Measurements from ENCODE around the gene CYP4V2. TPM values are rescaled to one million over a fixed set of nuclear protein-coding genes. Genes with fewer than 3 reads are reported as not detected.
"Not testable (repeated sequence)": the region's sequence is repeated elsewhere in the genome, so short reads cannot be mapped to it uniquely, and the experiment has no call there.

Gene CYP4V2
- total and polyA plus RNA-seq, 2 experiments from 2014 or later: 12.2 to 24.6 TPM

- Histone ChIP-seq H3K27ac (no peak overlapping the region), H3K4me2 (no peak overlapping the region), H3K27me3 (no peaks in the 10 kb centered on the region), H3K4me3 (no peak overlapping the region), H4K20me1 (ENCODE audit: insufficient read depth, poor library complexity, severe bottlenecking) (no peaks in the 10 kb centered on the region), H3K9me2 (replicated peaks; ENCODE audit: insufficient read depth) (no peaks in the 10 kb centered on the region), H3K4me1 (ENCODE audit: insufficient read depth) (no peaks in the 10 kb centered on the region), H3K36me3 (replicated peaks; ENCODE audit: insufficient read depth, low read depth) (no peaks in the 10 kb centered on the region), H2AFZ (no peak overlapping the region), H3K79me2 (no peaks in the 10 kb centered on the region), H3K9me3 (ENCODE audit: low read depth) (no peaks in the 10 kb centered on the region)
- no peak for DNase-seq (ENCODE audit: low spot score)
- no peak for TF ChIP-seq EZH2 (IDR thresholded peaks at IDR 0.05; ENCODE audit: borderline replicate concordance)
- TF ChIP-seq EZH2phosphoT487 (IDR thresholded peaks at IDR 0.05; ENCODE audit: low read depth, severe bottlenecking, unreplicated experiment): no peak
- TF ChIP-seq CTCF (IDR thresholded peaks at IDR 0.05; ENCODE audit: poor library complexity): no peak
- 72% methylated on average over 7 of the region's 7 CpGs for WGBS (ENCODE audit: low lambda C conversion rate, missing lambda C conversion rate)
These were observed 49.6 kb downstream of the CYP4V2 start for GRCh38 chr4:186240848-186241491.

DNA sequence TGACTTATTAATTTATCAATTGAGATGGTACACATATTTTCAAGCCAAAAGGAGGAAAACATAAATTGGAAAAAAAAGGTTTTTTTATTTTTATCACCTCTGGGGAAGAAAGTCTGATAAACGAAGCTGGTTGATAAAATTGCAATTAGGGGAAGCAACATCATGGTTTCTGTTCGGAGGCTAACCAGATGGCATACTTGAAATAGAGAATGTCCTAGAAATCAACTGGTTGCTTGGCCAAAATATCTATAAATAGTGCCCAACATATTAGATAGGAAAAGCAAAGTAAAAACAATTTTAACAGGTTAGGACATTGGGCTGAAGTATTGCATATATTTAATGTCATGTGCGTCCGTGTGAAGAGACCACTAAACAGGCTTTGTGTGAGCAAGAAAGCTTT is 50.2 kb downstream of the CYP4V2 start:
- WGBS (ENCODE audit: low lambda C conversion rate, missing lambda C conversion rate): 69% methylated on average over 4 of the region's 4 CpGs
- no peak for DNase-seq (ENCODE audit: low spot score)
- Histone ChIP-seq H3K27ac (no peak overlapping the region), H3K4me1 (ENCODE audit: insufficient read depth) (no peaks in the 10 kb centered on the region), H3K9me2 (replicated peaks; ENCODE audit: insufficient read depth) (no peaks in the 10 kb centered on the region), H3K4me3 (no peak overlapping the region), H3K36me3 (replicated peaks; ENCODE audit: insufficient read depth, low read depth) (no peaks in the 10 kb centered on the region), H4K20me1 (ENCODE audit: insufficient read depth, poor library complexity, severe bottlenecking) (no peaks in the 10 kb centered on the region), H3K4me2 (no peak overlapping the region), H3K9me3 (ENCODE audit: low read depth) (no peaks in the 10 kb centered on the region), H3K27me3 (no peaks in the 10 kb centered on the region), H3K79me2 (no peaks in the 10 kb centered on the region), H2AFZ (no peak overlapping the region)
- TF ChIP-seq EZH2phosphoT487 (IDR thresholded peaks at IDR 0.05; ENCODE audit: low read depth, severe bottlenecking, unreplicated experiment) (no peak), CTCF (IDR thresholded peaks at IDR 0.05; ENCODE audit: poor library complexity) (no peak), EZH2 (IDR thresholded peaks at IDR 0.05; ENCODE audit: borderline replicate concordance) (no peak)

DNA sequence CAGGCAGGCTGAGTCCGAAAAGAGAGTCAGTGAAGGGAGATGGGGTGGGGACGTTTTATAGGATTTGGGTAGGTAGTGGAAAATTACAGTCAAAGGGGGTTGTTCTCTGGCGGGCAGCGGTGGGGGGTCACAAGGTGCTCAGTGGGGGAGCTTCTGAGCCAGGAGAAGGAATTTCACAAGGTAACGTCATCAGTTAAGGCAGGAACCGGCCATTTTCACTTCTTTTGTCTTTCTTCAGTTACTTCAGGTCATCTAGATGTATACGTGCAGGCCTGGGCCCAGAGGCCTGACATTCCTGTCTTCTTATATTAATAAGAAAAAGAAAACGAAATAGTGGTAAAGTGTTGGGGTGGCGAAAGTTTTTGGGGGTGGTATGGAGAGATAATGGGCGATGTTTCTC is 50.7 kb downstream of the CYP4V2 start:
- not testable (repeated sequence) for H3K4me2 ChIP-seq; H3K27me3 ChIP-seq; H3K79me2 ChIP-seq; H3K9me3 ChIP-seq (ENCODE audit: low read depth); H2AFZ ChIP-seq; H3K4me1 ChIP-seq (ENCODE audit: insufficient read depth); H3K36me3 ChIP-seq (replicated peaks; ENCODE audit: insufficient read depth, low read depth); H3K9me2 ChIP-seq (replicated peaks; ENCODE audit: insufficient read depth); H4K20me1 ChIP-seq (ENCODE audit: insufficient read depth, poor library complexity, severe bottlenecking); H3K4me3 ChIP-seq; DNase-seq (ENCODE audit: low spot score); H3K27ac ChIP-seq
- 74% methylated on average over 10 of the region's 10 CpGs for WGBS (ENCODE audit: low lambda C conversion rate, missing lambda C conversion rate)

- H4K20me1 ChIP-seq (ENCODE audit: insufficient read depth, poor library complexity, severe bottlenecking): no peaks in the 10 kb centered on the region
- no peaks in the 10 kb centered on the region for H3K9me2 ChIP-seq (replicated peaks; ENCODE audit: insufficient read depth)
- no peaks in the 10 kb centered on the region for H3K79me2 ChIP-seq
- TF ChIP-seq CTCF (IDR thresholded peaks at IDR 0.05; ENCODE audit: poor library complexity) (no peak), EZH2phosphoT487 (IDR thresholded peaks at IDR 0.05; ENCODE audit: low read depth, severe bottlenecking, unreplicated experiment) (no peak), EZH2 (IDR thresholded peaks at IDR 0.05; ENCODE audit: borderline replicate concordance) (no peak)
- DNase-seq (ENCODE audit: low spot score): no peak
- no peaks in the 10 kb centered on the region for H3K27me3 ChIP-seq
- H3K4me1 ChIP-seq (ENCODE audit: insufficient read depth): no peaks in the 10 kb centered on the region
- H3K4me2 ChIP-seq: no peak overlapping the region
- no peak overlapping the region for H3K27ac ChIP-seq
- H3K4me3 ChIP-seq: no peak overlapping the region
- no peaks in the 10 kb centered on the region for H3K36me3 ChIP-seq (replicated peaks; ENCODE audit: insufficient read depth, low read depth)
- H2AFZ ChIP-seq: no peak overlapping the region
- WGBS (ENCODE audit: low lambda C conversion rate, missing lambda C conversion rate): 67% methylated on average over 2 of the region's 2 CpGs
- no peaks in the 10 kb centered on the region for H3K9me3 ChIP-seq (ENCODE audit: low read depth)
These were observed 52.0 kb downstream of the CYP4V2 start for GRCh38 chr4:186243331-186243730.

All from hepatocyte (in vitro differentiated cells).